Ishikawa (cell line): ENCODE measurements around the gene ASB2.

Experiments used
- CEBPB ChIP-seq: IDR thresholded peaks from 2 replicates; pipeline ENCODE4 v1.6.1; 2012
- FOXM1 ChIP-seq: IDR thresholded peaks from 2 replicates; pipeline ENCODE4 v1.6.1; 2012; ENCODE audit warnings: low read depth, borderline replicate concordance
- TCF12 ChIP-seq: IDR thresholded peaks from 2 replicates; pipeline ENCODE4 v1.6.1; 2012; ENCODE audit warnings: low read depth
- TEAD4 ChIP-seq: IDR thresholded peaks from 2 replicates; pipeline ENCODE4 v1.6.1; 2012
- TF ChIP-seq, protein P1 (sequence below): IDR thresholded peaks from 2 replicates; pipeline ENCODE4 v1.6.1; 2012; ENCODE audit warnings: low read depth, mild to moderate bottlenecking

GRCh38 chr14:94014382-94014781 lies 38.0 kb upstream of the ASB2 start:
- TF ChIP-seq FOXM1, result no peak
- TF ChIP-seq TCF12, result no peak
- no peak for TF ChIP-seq CEBPB
- no peak for TF ChIP-seq TEAD4
- TF ChIP-seq, protein P1, sequence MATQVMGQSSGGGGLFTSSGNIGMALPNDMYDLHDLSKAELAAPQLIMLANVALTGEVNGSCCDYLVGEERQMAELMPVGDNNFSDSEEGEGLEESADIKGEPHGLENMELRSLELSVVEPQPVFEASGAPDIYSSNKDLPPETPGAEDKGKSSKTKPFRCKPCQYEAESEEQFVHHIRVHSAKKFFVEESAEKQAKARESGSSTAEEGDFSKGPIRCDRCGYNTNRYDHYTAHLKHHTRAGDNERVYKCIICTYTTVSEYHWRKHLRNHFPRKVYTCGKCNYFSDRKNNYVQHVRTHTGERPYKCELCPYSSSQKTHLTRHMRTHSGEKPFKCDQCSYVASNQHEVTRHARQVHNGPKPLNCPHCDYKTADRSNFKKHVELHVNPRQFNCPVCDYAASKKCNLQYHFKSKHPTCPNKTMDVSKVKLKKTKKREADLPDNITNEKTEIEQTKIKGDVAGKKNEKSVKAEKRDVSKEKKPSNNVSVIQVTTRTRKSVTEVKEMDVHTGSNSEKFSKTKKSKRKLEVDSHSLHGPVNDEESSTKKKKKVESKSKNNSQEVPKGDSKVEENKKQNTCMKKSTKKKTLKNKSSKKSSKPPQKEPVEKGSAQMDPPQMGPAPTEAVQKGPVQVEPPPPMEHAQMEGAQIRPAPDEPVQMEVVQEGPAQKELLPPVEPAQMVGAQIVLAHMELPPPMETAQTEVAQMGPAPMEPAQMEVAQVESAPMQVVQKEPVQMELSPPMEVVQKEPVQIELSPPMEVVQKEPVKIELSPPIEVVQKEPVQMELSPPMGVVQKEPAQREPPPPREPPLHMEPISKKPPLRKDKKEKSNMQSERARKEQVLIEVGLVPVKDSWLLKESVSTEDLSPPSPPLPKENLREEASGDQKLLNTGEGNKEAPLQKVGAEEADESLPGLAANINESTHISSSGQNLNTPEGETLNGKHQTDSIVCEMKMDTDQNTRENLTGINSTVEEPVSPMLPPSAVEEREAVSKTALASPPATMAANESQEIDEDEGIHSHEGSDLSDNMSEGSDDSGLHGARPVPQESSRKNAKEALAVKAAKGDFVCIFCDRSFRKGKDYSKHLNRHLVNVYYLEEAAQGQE, result no peak
